Liver (tissue), 3 donors: ENCODE data around the gene AAK1.

Experiments
- EGR1 ChIP-seq, 2 donors: IDR thresholded peaks; 2 replicates each; pipeline ENCODE4 v1.6.1; 2016 to 2018; ENCODE audit warnings: antibody characterized with exemption in 2 of 2, low read depth in 2 of 2
- GABPA ChIP-seq, 2 donors: IDR thresholded peaks in 1 of 2; conservative IDR thresholded peaks in 1 of 2; 2 replicates each; pipeline ENCODE4 v1.6.1; 2016; ENCODE audit warnings: antibody characterized with exemption in 2 of 2, mild to moderate bottlenecking in 1 of 2, moderate library complexity in 1 of 2
- RAD21 ChIP-seq, 2 donors: IDR thresholded peaks; 2 replicates each; pipeline ENCODE4 v1.6.1; 2016; ENCODE audit warnings: antibody characterized with exemption in 2 of 2, mild to moderate bottlenecking in 2 of 2
- TAF1 ChIP-seq: conservative IDR thresholded peaks from 2 replicates; pipeline ENCODE4 v1.6.1; 2016; ENCODE audit warnings: antibody characterized with exemption, mild to moderate bottlenecking
- YY1 ChIP-seq: IDR thresholded peaks from 2 replicates; pipeline ENCODE4 v1.6.1; 2016; ENCODE audit warnings: antibody characterized with exemption, mild to moderate bottlenecking
- TF ChIP-seq, protein P1 (sequence below): fragments of 150-350 bp; IDR thresholded peaks from 2 replicates; pipeline ENCODE4 v1.5.1; 2017; ENCODE audit warnings: improper control_type of control experiment, low read depth, low read length; ENCODE audit not compliant: missing input control
- TF ChIP-seq, protein P2 (sequence below): IDR thresholded peaks from 2 replicates; pipeline ENCODE4 v1.6.1; 2016; ENCODE audit warnings: antibody characterized with exemption
- TF ChIP-seq, protein P3 (sequence below): IDR thresholded peaks from 2 replicates; pipeline ENCODE4 v1.6.1; 2016; ENCODE audit warnings: antibody characterized with exemption
- TF ChIP-seq, protein P4 (sequence below): IDR thresholded peaks from 2 replicates; pipeline ENCODE4 v1.6.1; 2016; ENCODE audit warnings: antibody characterized with exemption, mild to moderate bottlenecking
- donor health status: healthy.
- donor health status: healthy.

DNA sequence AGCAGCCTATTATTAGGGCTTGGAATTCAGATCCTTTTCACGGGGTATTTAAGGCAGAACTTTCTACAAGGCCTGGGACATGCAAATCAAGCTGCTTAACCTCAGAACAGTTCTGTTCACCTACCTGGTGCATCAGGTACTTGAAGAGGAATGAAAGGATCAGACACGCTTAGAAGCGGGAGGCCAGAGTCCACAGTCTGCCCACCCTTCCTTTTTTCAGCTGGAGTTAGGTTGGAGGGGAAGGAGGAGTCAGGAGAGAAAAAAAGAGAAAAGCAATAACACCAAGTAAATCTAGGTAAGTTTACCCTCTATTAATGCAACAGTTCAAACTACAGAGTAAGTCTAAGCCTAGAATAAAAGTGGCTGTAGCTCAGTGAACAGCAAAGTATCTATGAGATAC, 147.7 kb downstream of the AAK1 start:
- TF ChIP-seq, protein P1, sequence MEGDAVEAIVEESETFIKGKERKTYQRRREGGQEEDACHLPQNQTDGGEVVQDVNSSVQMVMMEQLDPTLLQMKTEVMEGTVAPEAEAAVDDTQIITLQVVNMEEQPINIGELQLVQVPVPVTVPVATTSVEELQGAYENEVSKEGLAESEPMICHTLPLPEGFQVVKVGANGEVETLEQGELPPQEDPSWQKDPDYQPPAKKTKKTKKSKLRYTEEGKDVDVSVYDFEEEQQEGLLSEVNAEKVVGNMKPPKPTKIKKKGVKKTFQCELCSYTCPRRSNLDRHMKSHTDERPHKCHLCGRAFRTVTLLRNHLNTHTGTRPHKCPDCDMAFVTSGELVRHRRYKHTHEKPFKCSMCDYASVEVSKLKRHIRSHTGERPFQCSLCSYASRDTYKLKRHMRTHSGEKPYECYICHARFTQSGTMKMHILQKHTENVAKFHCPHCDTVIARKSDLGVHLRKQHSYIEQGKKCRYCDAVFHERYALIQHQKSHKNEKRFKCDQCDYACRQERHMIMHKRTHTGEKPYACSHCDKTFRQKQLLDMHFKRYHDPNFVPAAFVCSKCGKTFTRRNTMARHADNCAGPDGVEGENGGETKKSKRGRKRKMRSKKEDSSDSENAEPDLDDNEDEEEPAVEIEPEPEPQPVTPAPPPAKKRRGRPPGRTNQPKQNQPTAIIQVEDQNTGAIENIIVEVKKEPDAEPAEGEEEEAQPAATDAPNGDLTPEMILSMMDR: no peak
- TF ChIP-seq GABPA (IDR thresholded peaks at IDR 0.05 in 1 of 2, conservative IDR thresholded peaks at IDR 0.05 in 1 of 2) (no peak), RAD21 (IDR thresholded peaks at IDR 0.05) (no peak), YY1 (no peak), TAF1 (no peak), EGR1 (IDR thresholded peaks at IDR 0.05; ENCODE audit: low read depth in 2 of 2) (no peak)
- TF ChIP-seq, protein P2, sequence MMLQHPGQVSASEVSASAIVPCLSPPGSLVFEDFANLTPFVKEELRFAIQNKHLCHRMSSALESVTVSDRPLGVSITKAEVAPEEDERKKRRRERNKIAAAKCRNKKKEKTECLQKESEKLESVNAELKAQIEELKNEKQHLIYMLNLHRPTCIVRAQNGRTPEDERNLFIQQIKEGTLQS: no peak
- TF ChIP-seq, protein P3, sequence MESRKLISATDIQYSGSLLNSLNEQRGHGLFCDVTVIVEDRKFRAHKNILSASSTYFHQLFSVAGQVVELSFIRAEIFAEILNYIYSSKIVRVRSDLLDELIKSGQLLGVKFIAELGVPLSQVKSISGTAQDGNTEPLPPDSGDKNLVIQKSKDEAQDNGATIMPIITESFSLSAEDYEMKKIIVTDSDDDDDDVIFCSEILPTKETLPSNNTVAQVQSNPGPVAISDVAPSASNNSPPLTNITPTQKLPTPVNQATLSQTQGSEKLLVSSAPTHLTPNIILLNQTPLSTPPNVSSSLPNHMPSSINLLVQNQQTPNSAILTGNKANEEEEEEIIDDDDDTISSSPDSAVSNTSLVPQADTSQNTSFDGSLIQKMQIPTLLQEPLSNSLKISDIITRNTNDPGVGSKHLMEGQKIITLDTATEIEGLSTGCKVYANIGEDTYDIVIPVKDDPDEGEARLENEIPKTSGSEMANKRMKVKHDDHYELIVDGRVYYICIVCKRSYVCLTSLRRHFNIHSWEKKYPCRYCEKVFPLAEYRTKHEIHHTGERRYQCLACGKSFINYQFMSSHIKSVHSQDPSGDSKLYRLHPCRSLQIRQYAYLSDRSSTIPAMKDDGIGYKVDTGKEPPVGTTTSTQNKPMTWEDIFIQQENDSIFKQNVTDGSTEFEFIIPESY: no peak
- TF ChIP-seq, protein P4, sequence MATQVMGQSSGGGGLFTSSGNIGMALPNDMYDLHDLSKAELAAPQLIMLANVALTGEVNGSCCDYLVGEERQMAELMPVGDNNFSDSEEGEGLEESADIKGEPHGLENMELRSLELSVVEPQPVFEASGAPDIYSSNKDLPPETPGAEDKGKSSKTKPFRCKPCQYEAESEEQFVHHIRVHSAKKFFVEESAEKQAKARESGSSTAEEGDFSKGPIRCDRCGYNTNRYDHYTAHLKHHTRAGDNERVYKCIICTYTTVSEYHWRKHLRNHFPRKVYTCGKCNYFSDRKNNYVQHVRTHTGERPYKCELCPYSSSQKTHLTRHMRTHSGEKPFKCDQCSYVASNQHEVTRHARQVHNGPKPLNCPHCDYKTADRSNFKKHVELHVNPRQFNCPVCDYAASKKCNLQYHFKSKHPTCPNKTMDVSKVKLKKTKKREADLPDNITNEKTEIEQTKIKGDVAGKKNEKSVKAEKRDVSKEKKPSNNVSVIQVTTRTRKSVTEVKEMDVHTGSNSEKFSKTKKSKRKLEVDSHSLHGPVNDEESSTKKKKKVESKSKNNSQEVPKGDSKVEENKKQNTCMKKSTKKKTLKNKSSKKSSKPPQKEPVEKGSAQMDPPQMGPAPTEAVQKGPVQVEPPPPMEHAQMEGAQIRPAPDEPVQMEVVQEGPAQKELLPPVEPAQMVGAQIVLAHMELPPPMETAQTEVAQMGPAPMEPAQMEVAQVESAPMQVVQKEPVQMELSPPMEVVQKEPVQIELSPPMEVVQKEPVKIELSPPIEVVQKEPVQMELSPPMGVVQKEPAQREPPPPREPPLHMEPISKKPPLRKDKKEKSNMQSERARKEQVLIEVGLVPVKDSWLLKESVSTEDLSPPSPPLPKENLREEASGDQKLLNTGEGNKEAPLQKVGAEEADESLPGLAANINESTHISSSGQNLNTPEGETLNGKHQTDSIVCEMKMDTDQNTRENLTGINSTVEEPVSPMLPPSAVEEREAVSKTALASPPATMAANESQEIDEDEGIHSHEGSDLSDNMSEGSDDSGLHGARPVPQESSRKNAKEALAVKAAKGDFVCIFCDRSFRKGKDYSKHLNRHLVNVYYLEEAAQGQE: no peak
